HG02678 (cell line): ENCODE measurements around the gene L3MBTL4.
"Not testable (repeated sequence)": the region's sequence is repeated elsewhere in the genome, so short reads cannot be mapped to it uniquely, and the experiment has no call there.

ENCODE experiments used
- ATAC-seq: cut with Tn5 transposase; IDR thresholded peaks from one replicate; pipeline ENCODE4 v1.9.1; 2021; ENCODE audit warnings: mild to moderate bottlenecking, moderate library complexity; ENCODE audit not compliant: unreplicated experiment

The L3MBTL4 gene

GRCh38 chr18:6120820-6121279 lies 293.9 kb downstream of the L3MBTL4 start:
- no peak for ATAC-seq

- ATAC-seq, result no peak
Observed at GRCh38 chr18:6119761-6120160, 294.9 kb downstream of the L3MBTL4 start.

GRCh38 chr18:6118080-6118479 lies 296.6 kb downstream of the L3MBTL4 start:
- no peak for ATAC-seq

- ATAC-seq, result no peak
Observed at GRCh38 chr18:6115710-6116109, 299.0 kb downstream of the L3MBTL4 start.

GRCh38 chr18:6113650-6114049 lies 301.1 kb downstream of the L3MBTL4 start:
- ATAC-seq, result no peak

GRCh38 chr18:6111726-6112125 lies 303.0 kb downstream of the L3MBTL4 start:
- no peak for ATAC-seq

- no peak for ATAC-seq
Observed at GRCh38 chr18:6109743-6110142, 305.0 kb downstream of the L3MBTL4 start.

- no peak for ATAC-seq
Observed at GRCh38 chr18:6107794-6108193, 306.9 kb downstream of the L3MBTL4 start.

GRCh38 chr18:6106091-6106685 lies 308.5 kb downstream of the L3MBTL4 start:
- no peak for ATAC-seq

GRCh38 chr18:6103741-6104140 lies 311.0 kb downstream of the L3MBTL4 start:
- ATAC-seq, result no peak

GRCh38 chr18:6096730-6097129 lies 318.0 kb downstream of the L3MBTL4 start:
- ATAC-seq, result no peak

GRCh38 chr18:6088432-6088831 lies 326.3 kb downstream of the L3MBTL4 start:
- ATAC-seq, result no peak

- no peak for ATAC-seq
Observed at GRCh38 chr18:6086731-6087130, 328.0 kb downstream of the L3MBTL4 start.

GRCh38 chr18:6079406-6079805 lies 335.3 kb downstream of the L3MBTL4 start:
- ATAC-seq, result no peak

- no peak for ATAC-seq
Observed at GRCh38 chr18:6078877-6079276, 335.8 kb downstream of the L3MBTL4 start.

GRCh38 chr18:6072423-6072822 lies 342.3 kb downstream of the L3MBTL4 start:
- ATAC-seq, result not testable (repeated sequence)

- no peak for ATAC-seq
Observed at GRCh38 chr18:6069539-6069938, 345.2 kb downstream of the L3MBTL4 start.

- no peak for ATAC-seq
Observed at GRCh38 chr18:6069103-6069502, 345.6 kb downstream of the L3MBTL4 start.

- ATAC-seq, result no peak
Observed at GRCh38 chr18:6060149-6060548, 354.6 kb downstream of the L3MBTL4 start.

- ATAC-seq, result no peak
Observed at GRCh38 chr18:6059551-6059950, 355.2 kb downstream of the L3MBTL4 start.

GRCh38 chr18:6058941-6059340 lies 355.8 kb downstream of the L3MBTL4 start:
- ATAC-seq, result no peak

GRCh38 chr18:6057604-6058003 lies 357.1 kb downstream of the L3MBTL4 start:
- ATAC-seq, result no peak
